H1 (cell line): ENCODE data around the gene NME9.

Experiments
- CBX5 ChIP-seq: fragments of 300-800, 300-1000 bp; sonication (generic); IDR thresholded peaks from 2 replicates; pipeline ENCODE4 v1.7.1; 2016; ENCODE audit warnings: antibody characterized with exemption, low read length, low read depth
- CHD2 ChIP-seq: IDR thresholded peaks from 2 replicates; pipeline ENCODE4 v1.6.1; 2012; ENCODE audit warnings: low read length, improper control_type of control experiment
- EZH2 ChIP-seq: fragments of 200-600 bp; sonication (generic); IDR thresholded peaks from 2 replicates; pipeline ENCODE4 v1.7.1; 2012; ENCODE audit warnings: low read depth, mild to moderate bottlenecking, moderate library complexity, low read length, inconsistent platforms; ENCODE audit not compliant: severe bottlenecking
- POLR2AphosphoS5 ChIP-seq: IDR thresholded peaks from 2 replicates; pipeline ENCODE4 v1.6.1; 2011; ENCODE audit warnings: low read depth, low read length
- SRF ChIP-seq: IDR thresholded peaks from 2 replicates; pipeline ENCODE4 v1.6.1; 2011; ENCODE audit warnings: mild to moderate bottlenecking, low read depth, low read length, moderate library complexity
- TF ChIP-seq, protein P1 (sequence below): IDR thresholded peaks from 2 replicates; pipeline ENCODE4 v1.6.1; 2011; ENCODE audit warnings: low read length, improper control_type of control experiment
- TF ChIP-seq, protein P2 (sequence below), 3 experiments: IDR thresholded peaks; 1 replicate in 2 of 3; 2 replicates in 1 of 3; pipeline versions ENCODE4 v1.5.1 to v1.6.1; 2011; ENCODE audit warnings: low read length in 3 of 3, mild to moderate bottlenecking in 3 of 3, inconsistent platforms in 2 of 3, low read depth in 1 of 3, moderate library complexity in 1 of 3; ENCODE audit not compliant: insufficient read depth in 1 of 3; ENCODE audit errors: control extremely low read depth in 1 of 3
- TF ChIP-seq, protein P3 (sequence below): IDR thresholded peaks from 2 replicates; pipeline ENCODE4 v1.6.1; 2011; ENCODE audit warnings: low read depth, mild to moderate bottlenecking, low read length; ENCODE audit not compliant: insufficient read depth

DNA sequence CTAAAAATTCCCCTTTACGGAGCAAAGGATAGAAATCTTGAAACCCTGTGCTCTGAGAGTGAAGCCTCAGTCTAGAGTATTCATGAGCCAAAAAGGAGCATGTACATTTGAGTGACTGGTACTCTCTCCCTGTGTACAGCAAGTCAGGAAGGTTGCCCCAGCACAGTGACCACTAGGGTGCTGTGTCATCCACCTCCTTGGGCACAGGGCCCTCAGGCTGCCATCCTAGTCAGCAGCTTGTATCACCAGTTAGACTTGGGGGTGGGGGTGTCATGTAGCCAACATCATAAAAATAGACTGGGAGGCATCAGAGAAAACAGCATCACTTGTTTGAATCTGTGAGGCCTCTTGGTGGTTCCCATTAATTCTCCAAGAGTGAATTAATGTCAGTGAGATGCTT is 12.0 kb downstream of the NME9 start:
- TF ChIP-seq SRF (no peak), POLR2AphosphoS5 (no peak), CBX5 (no peak), CHD2 (no peak), EZH2 (no peak)
- TF ChIP-seq, protein P1, sequence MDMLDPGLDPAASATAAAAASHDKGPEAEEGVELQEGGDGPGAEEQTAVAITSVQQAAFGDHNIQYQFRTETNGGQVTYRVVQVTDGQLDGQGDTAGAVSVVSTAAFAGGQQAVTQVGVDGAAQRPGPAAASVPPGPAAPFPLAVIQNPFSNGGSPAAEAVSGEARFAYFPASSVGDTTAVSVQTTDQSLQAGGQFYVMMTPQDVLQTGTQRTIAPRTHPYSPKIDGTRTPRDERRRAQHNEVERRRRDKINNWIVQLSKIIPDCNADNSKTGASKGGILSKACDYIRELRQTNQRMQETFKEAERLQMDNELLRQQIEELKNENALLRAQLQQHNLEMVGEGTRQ = no peak
- TF ChIP-seq, protein P2, sequence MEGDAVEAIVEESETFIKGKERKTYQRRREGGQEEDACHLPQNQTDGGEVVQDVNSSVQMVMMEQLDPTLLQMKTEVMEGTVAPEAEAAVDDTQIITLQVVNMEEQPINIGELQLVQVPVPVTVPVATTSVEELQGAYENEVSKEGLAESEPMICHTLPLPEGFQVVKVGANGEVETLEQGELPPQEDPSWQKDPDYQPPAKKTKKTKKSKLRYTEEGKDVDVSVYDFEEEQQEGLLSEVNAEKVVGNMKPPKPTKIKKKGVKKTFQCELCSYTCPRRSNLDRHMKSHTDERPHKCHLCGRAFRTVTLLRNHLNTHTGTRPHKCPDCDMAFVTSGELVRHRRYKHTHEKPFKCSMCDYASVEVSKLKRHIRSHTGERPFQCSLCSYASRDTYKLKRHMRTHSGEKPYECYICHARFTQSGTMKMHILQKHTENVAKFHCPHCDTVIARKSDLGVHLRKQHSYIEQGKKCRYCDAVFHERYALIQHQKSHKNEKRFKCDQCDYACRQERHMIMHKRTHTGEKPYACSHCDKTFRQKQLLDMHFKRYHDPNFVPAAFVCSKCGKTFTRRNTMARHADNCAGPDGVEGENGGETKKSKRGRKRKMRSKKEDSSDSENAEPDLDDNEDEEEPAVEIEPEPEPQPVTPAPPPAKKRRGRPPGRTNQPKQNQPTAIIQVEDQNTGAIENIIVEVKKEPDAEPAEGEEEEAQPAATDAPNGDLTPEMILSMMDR (IDR thresholded peaks at IDR 0.05; ENCODE audit: control extremely low read depth in 1 of 3, insufficient read depth in 1 of 3, low read depth in 1 of 3, low read length in 3 of 3) = no peak
- TF ChIP-seq, protein P3, sequence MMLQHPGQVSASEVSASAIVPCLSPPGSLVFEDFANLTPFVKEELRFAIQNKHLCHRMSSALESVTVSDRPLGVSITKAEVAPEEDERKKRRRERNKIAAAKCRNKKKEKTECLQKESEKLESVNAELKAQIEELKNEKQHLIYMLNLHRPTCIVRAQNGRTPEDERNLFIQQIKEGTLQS = no peak
